Measurements from ENCODE around the gene STMN1.

GRCh38 chr1:25912076-25912831, 6.0 kb upstream of the STMN1 start:
- TF ChIP-seq CTCF (IDR thresholded peaks at IDR 0.05; ENCODE audit: low read depth, low read length, poor library complexity, severe bottlenecking) (no peak), EZH2phosphoT487 (IDR thresholded peaks at IDR 0.05; ENCODE audit: borderline replicate concordance, low read length) (no peak)
